ENCODE data around the gene USH1G. TPM values are rescaled to one million over a fixed set of nuclear protein-coding genes. Genes with fewer than 3 reads are reported as not detected.

The USH1G gene
- 0.20 TPM for polyA plus RNA-seq (2013, experiment 1 of 2)
- 0.24 TPM for polyA plus RNA-seq (2013, experiment 2 of 2)

DNA sequence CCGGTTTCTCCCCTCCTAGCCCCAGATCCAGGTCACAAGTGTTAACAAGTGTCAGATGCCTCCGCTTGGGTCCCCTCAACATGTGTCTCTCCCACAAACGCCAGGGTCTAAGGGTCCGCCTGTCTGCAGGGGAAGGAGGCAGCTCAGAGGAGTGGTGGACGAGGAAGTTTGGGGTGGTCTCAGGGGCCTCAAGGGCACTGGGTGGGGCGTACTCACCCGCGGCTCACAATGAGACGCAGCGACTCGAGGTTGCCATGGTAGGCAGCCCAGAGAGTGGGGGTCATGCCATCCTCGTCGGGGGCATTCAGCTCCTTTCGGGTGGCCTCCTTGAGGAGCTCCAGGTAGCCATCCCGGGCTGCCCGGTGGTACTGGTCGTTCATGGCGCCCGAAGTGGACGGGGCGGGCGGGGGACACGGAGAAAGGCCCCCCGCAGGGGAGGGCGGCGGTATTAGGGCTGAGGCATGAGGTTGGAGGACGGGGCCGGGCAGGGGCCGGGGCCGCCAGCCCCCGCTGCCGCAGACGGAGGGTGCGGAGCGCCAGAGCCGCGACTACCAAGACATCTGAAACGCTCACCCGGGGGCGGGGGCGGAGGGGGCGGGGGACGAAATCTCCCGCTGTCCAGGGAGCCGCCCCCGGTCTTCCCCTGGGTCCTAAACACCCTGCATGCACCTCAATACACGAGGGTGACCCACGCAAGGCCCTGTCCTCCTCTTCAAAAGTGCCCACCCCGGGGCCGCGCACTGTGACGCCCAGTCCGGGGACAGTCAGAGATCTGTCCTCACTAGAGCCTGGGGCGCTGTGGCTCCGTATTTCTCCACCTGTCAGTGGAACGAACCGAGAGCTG, at the start of gene USH1G:
Gene USH1G, minus strand, starts transcription at position 562 of the 844 bp plus-strand sequence. Its CDS starts 182 bp downstream, at position 380.
- H3K27me3 ChIP-seq (ENCODE audit: control insufficient read depth in 3 of 3, insufficient read depth in 3 of 3, low read depth in 1 of 3, low read length in 3 of 3): peaks cover 22 to 90% (median 56%) of the 10 kb centered on the region in 3 experiments

DNA sequence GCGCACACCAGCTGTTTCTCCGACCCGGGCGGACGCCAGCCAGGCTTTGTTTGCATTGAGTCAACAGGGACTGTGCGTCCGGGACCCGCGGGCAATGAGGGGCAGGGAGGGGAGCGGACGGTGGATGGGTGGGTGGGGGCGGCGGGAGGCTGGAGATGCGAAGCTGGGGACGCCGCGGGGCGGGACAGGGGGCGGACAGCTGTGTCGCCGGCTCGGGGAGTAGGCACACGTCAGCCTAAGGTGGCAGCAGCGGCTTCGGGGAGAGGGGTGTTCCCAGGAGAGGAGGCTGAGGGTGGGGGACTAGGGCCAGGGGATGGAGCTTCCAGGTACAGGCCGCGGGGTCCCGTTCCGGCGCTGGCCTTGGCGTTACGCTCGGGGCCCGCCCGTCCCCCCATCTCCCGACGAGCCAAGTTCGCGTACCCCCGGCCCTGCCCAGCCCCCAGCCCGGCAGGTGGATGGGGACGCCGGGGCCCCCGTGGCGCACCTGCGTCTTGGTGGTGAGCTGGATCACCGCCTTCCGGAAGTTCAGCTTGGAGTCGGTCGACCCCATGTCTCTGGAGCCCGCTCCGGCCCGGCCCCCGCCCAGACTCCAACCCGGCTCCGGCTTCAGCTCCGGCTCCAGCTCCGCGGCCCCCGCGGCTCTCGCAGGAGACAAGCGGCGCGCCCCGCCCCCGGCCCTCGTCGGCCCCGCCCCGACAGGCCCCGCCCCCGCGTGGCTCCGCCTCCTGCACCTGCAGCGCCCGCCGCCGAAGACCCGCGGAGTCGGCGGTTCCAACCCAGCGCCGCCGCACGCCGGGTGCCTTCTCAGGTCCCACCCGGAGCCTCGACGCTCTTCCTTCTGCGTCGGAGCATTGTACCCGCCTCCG, 49.3 kb upstream of the USH1G start, which contains the start of gene HID1:
Gene HID1, minus strand, starts transcription at position 653 of the 866 bp plus-strand sequence. Its CDS starts 103 bp downstream, at position 550.
- H3K18ac ChIP-seq (ENCODE audit: low read length): peak within 1 kb of the TSS; percentile 96
- H2BK12ac ChIP-seq (ENCODE audit: low read length): no peak within 1 kb of the TSS
- WGBS, 2 donors (ENCODE audit: extremely low coverage in 2 of 2, insufficient read length in 2 of 2, insufficient replicate concordance in 1 of 2): no CpG with 5 or more reads among the region's 95 CpGs
- peaks cover 5 to 6% of the 10 kb centered on the region in 2 donors for H3K4me1 ChIP-seq (ENCODE audit: control insufficient read depth in 2 of 2, insufficient read depth in 1 of 2, low read depth in 1 of 2, low read length in 2 of 2)
- H3K9me3 ChIP-seq (replicated peaks in 1 of 2; ENCODE audit: control insufficient read depth in 2 of 2, insufficient read depth in 1 of 2, low read depth in 1 of 2, low read length in 2 of 2): no peaks in the 10 kb centered on the region
- DNase-seq (ENCODE audit: low spot score): peak; percentile 68
- H3K79me1 ChIP-seq (ENCODE audit: low read depth, low read length): peaks cover 2% of the 10 kb centered on the region
- H2BK120ac ChIP-seq (ENCODE audit: low read depth, low read length): no peak within 1 kb of the TSS
- peak within 1 kb of the TSS; percentile 20 for H3K23ac ChIP-seq (ENCODE audit: low read depth, low read length, poor library complexity)
- peak within 1 kb of the TSS; percentile 100 for H3K4me2 ChIP-seq (ENCODE audit: insufficient read depth, low read length, poor library complexity, severe bottlenecking)
- peak within 1 kb of the TSS; percentile 58 for H2BK15ac ChIP-seq (ENCODE audit: low read length)
- peak within 1 kb of the TSS; percentile 91 for H2AFZ ChIP-seq (ENCODE audit: low read length)
- H2BK5ac ChIP-seq (ENCODE audit: low read length): no peak within 1 kb of the TSS
- H3K14ac ChIP-seq (ENCODE audit: low read length): no peak within 1 kb of the TSS
- no peak within 1 kb of the TSS for H4K91ac ChIP-seq (ENCODE audit: low read depth, low read length, poor library complexity)
- no peak within 1 kb of the TSS for H3K27ac ChIP-seq (replicated peaks; ENCODE audit: low read length)
- peak within 1 kb of the TSS; percentile 44 to 90 for H3K4me3 ChIP-seq (ENCODE audit: low read length in 2 of 2)
- peak within 1 kb of the TSS; percentile 84 for H3K9ac ChIP-seq (ENCODE audit: low read depth, low read length, poor library complexity)
- H3K4ac ChIP-seq (ENCODE audit: low read length): peak within 1 kb of the TSS; percentile 37
- no peak within 1 kb of the TSS for H4K8ac ChIP-seq (ENCODE audit: low read depth, low read length)
- peaks cover 2 to 57% (median 45%) of the 10 kb centered on the region in 3 experiments for H3K27me3 ChIP-seq (ENCODE audit: control insufficient read depth in 3 of 3, insufficient read depth in 3 of 3, low read depth in 1 of 3, low read length in 3 of 3)
- peak within 1 kb of the TSS; percentile 10 for H2AK5ac ChIP-seq (ENCODE audit: low read depth, low read length)
- H3K36me3 ChIP-seq (replicated peaks in 1 of 2; ENCODE audit: control insufficient read depth in 2 of 2, insufficient read depth in 2 of 2, low read length in 2 of 2): no peaks in the 10 kb centered on the region

More for the DNA sequence above, at the start of gene USH1G:
- peak within 1 kb of the TSS; percentile 51 for H3K14ac ChIP-seq (ENCODE audit: low read length)
- H2BK15ac ChIP-seq (ENCODE audit: low read length): peak within 1 kb of the TSS; percentile 85
- H3K27ac ChIP-seq (replicated peaks; ENCODE audit: low read length): no peak within 1 kb of the TSS
- peak within 1 kb of the TSS; percentile 18 to 73 for H3K4me3 ChIP-seq (ENCODE audit: low read length in 2 of 2)
- H2AFZ ChIP-seq (ENCODE audit: low read length): peak within 1 kb of the TSS; percentile 82
- no CpG with 5 or more reads among the region's 57 CpGs for WGBS, 2 donors (ENCODE audit: extremely low coverage in 2 of 2, insufficient read length in 2 of 2, insufficient replicate concordance in 1 of 2)
- no peak within 1 kb of the TSS for H2BK12ac ChIP-seq (ENCODE audit: low read length)
- H2AK5ac ChIP-seq (ENCODE audit: low read depth, low read length): peak within 1 kb of the TSS; percentile 96
- H2BK5ac ChIP-seq (ENCODE audit: low read length): peak within 1 kb of the TSS; percentile 11
- peaks cover 7 to 15% of the 10 kb centered on the region in 2 donors for H3K4me1 ChIP-seq (ENCODE audit: control insufficient read depth in 2 of 2, insufficient read depth in 1 of 2, low read depth in 1 of 2, low read length in 2 of 2)
- no peak within 1 kb of the TSS for H3K4ac ChIP-seq (ENCODE audit: low read length)
- H2BK120ac ChIP-seq (ENCODE audit: low read depth, low read length): peak within 1 kb of the TSS; percentile 87
- H3K4me2 ChIP-seq (ENCODE audit: insufficient read depth, low read length, poor library complexity, severe bottlenecking): peak within 1 kb of the TSS; percentile 73
- no peaks in the 10 kb centered on the region for H3K36me3 ChIP-seq (replicated peaks in 1 of 2; ENCODE audit: control insufficient read depth in 2 of 2, insufficient read depth in 2 of 2, low read length in 2 of 2)
- peak within 1 kb of the TSS; percentile 32 for H3K23ac ChIP-seq (ENCODE audit: low read depth, low read length, poor library complexity)
- peak within 1 kb of the TSS; percentile 60 for H3K9ac ChIP-seq (ENCODE audit: low read depth, low read length, poor library complexity)
- no peak within 1 kb of the TSS for H4K91ac ChIP-seq (ENCODE audit: low read depth, low read length, poor library complexity)
- peaks cover 0 to 3% of the 10 kb centered on the region in 2 donors for H3K9me3 ChIP-seq (replicated peaks in 1 of 2; ENCODE audit: control insufficient read depth in 2 of 2, insufficient read depth in 1 of 2, low read depth in 1 of 2, low read length in 2 of 2)
- H3K79me1 ChIP-seq (ENCODE audit: low read depth, low read length): peaks cover 6% of the 10 kb centered on the region
- DNase-seq (ENCODE audit: low spot score): no peak
- H3K18ac ChIP-seq (ENCODE audit: low read length): peak within 1 kb of the TSS; percentile 90
- H4K8ac ChIP-seq (ENCODE audit: low read depth, low read length): no peak within 1 kb of the TSS

DNA sequence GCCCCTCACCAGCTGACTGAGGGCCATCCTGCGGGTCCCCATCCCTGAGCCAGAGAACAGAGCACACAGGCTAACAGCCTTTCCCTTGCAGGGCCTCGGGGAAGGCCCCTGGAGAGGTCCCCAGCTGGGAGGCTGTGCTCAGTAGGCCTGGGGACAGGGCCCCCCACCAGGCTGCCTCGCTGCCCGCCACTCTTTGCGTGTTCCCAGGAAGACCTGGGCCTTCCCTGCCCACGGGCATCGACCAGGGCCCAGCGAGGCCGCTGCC, 48.7 kb upstream of the USH1G start:
- peaks cover 2% of the 10 kb centered on the region for H3K79me1 ChIP-seq (ENCODE audit: low read depth, low read length)
- no peak overlapping the region for H2BK5ac ChIP-seq (ENCODE audit: low read length)
- no peak overlapping the region for H3K14ac ChIP-seq (ENCODE audit: low read length)
- peaks cover 2 to 57% (median 45%) of the 10 kb centered on the region in 3 experiments for H3K27me3 ChIP-seq (ENCODE audit: control insufficient read depth in 3 of 3, insufficient read depth in 3 of 3, low read depth in 1 of 3, low read length in 3 of 3)
- peak overlapping the region; percentile 44 to 90 for H3K4me3 ChIP-seq (ENCODE audit: low read length in 2 of 2)
- H3K4ac ChIP-seq (ENCODE audit: low read length): peak overlapping the region; percentile 37
- peaks cover 5 to 6% of the 10 kb centered on the region in 2 donors for H3K4me1 ChIP-seq (ENCODE audit: control insufficient read depth in 2 of 2, insufficient read depth in 1 of 2, low read depth in 1 of 2, low read length in 2 of 2)
- H2BK120ac ChIP-seq (ENCODE audit: low read depth, low read length): no peak overlapping the region
- H3K36me3 ChIP-seq (replicated peaks in 1 of 2; ENCODE audit: control insufficient read depth in 2 of 2, insufficient read depth in 2 of 2, low read length in 2 of 2): no peaks in the 10 kb centered on the region
- no peaks in the 10 kb centered on the region for H3K9me3 ChIP-seq (replicated peaks in 1 of 2; ENCODE audit: control insufficient read depth in 2 of 2, insufficient read depth in 1 of 2, low read depth in 1 of 2, low read length in 2 of 2)
- no peak overlapping the region for H2BK12ac ChIP-seq (ENCODE audit: low read length)
- peak overlapping the region; percentile 100 for H3K4me2 ChIP-seq (ENCODE audit: insufficient read depth, low read length, poor library complexity, severe bottlenecking)
- H2BK15ac ChIP-seq (ENCODE audit: low read length): peak overlapping the region; percentile 1
- no peak overlapping the region for H3K27ac ChIP-seq (replicated peaks; ENCODE audit: low read length)
- no peak for DNase-seq (ENCODE audit: low spot score)
- H4K8ac ChIP-seq (ENCODE audit: low read depth, low read length): no peak overlapping the region
- peak overlapping the region; percentile 91 for H2AFZ ChIP-seq (ENCODE audit: low read length)
- peak overlapping the region; percentile 84 for H3K9ac ChIP-seq (ENCODE audit: low read depth, low read length, poor library complexity)
- H3K23ac ChIP-seq (ENCODE audit: low read depth, low read length, poor library complexity): peak overlapping the region; percentile 6
- peak overlapping the region; percentile 10 for H2AK5ac ChIP-seq (ENCODE audit: low read depth, low read length)
- peak overlapping the region; percentile 89 for H3K18ac ChIP-seq (ENCODE audit: low read length)
- WGBS, 2 donors (ENCODE audit: extremely low coverage in 2 of 2, insufficient read length in 2 of 2, insufficient replicate concordance in 1 of 2): no CpG with 5 or more reads among the region's 9 CpGs
- H4K91ac ChIP-seq (ENCODE audit: low read depth, low read length, poor library complexity): no peak overlapping the region

All from neuronal stem cell (in vitro differentiated cells).